HEK293 (cell line): ENCODE results near the gene MPG.

Experiments
- EGR2 ChIP-seq: fragments of 450-650 bp; formaldehyde crosslinking; IDR thresholded peaks from 2 replicates; pipeline ENCODE4 v1.5.1; 2016; ENCODE audit warnings: low read depth, missing biosample characterization, missing genetic modification characterization
- GLI4 ChIP-seq: fragments of 450-650 bp; formaldehyde crosslinking; IDR thresholded peaks from 2 replicates; pipeline ENCODE4 v1.5.1; 2016; ENCODE audit warnings: missing biosample characterization, missing genetic modification characterization
- KLF10 ChIP-seq: fragments of 450-650 bp; IDR thresholded peaks from 2 replicates; pipeline ENCODE4 v1.5.1; 2018; ENCODE audit warnings: missing biosample characterization, mild to moderate bottlenecking, missing genetic modification characterization
- KLF9 ChIP-seq: fragments of 450-650 bp; formaldehyde crosslinking; IDR thresholded peaks from 2 replicates; pipeline ENCODE4 v1.5.1; 2016; ENCODE audit warnings: missing biosample characterization, missing genetic modification characterization, low read depth
- PRDM1 ChIP-seq: fragments of 450-650 bp; formaldehyde crosslinking; IDR thresholded peaks from 2 replicates; pipeline ENCODE4; 2016; ENCODE audit warnings: missing biosample characterization, missing genetic modification characterization
- YY1 ChIP-seq: fragments of 450-650 bp; formaldehyde crosslinking; IDR thresholded peaks from 2 replicates; pipeline ENCODE4 v1.5.1; 2018; ENCODE audit warnings: missing biosample characterization, missing genetic modification characterization
- ZBTB21 ChIP-seq: fragments of 450-650 bp; formaldehyde crosslinking; IDR thresholded peaks from 2 replicates; pipeline ENCODE4 v1.5.1; 2017; ENCODE audit warnings: missing biosample characterization, missing genetic modification characterization
- ZFP3 ChIP-seq: fragments of 450-650 bp; formaldehyde crosslinking; IDR thresholded peaks from 2 replicates; pipeline ENCODE4 v1.5.1; 2016; ENCODE audit warnings: low read depth, missing biosample characterization, missing genetic modification characterization
- ZFP37 ChIP-seq: fragments of 450-650 bp; formaldehyde crosslinking; IDR thresholded peaks from 2 replicates; pipeline ENCODE4 v1.5.1; 2016; ENCODE audit warnings: missing biosample characterization, missing genetic modification characterization
- ZFP41 ChIP-seq: fragments of 450-650 bp; formaldehyde crosslinking; IDR thresholded peaks from 2 replicates; pipeline ENCODE4 v1.5.1; 2016; ENCODE audit warnings: missing biosample characterization, missing genetic modification characterization, borderline replicate concordance
- ZIC2 ChIP-seq: fragments of 450-650 bp; formaldehyde crosslinking; IDR thresholded peaks from 2 replicates; pipeline ENCODE4 v1.5.1; 2016; ENCODE audit warnings: missing biosample characterization, missing genetic modification characterization
- ZNF140 ChIP-seq: fragments of 450-650 bp; formaldehyde crosslinking; IDR thresholded peaks from 2 replicates; pipeline ENCODE4 v1.5.1; 2016; ENCODE audit warnings: missing biosample characterization, missing genetic modification characterization
- ZNF521 ChIP-seq: fragments of 450-650 bp; formaldehyde crosslinking; IDR thresholded peaks from 2 replicates; pipeline ENCODE4 v1.5.1; 2017; ENCODE audit warnings: missing biosample characterization, mild to moderate bottlenecking, missing genetic modification characterization
- ZNF555 ChIP-seq: fragments of 450-650 bp; formaldehyde crosslinking; conservative IDR thresholded peaks from 2 replicates; pipeline ENCODE4 v1.5.1; 2017; ENCODE audit warnings: missing biosample characterization, mild to moderate bottlenecking, missing genetic modification characterization, inconsistent platforms
- ZNF624 ChIP-seq: fragments of 450-650 bp; formaldehyde crosslinking; IDR thresholded peaks from 2 replicates; pipeline ENCODE4 v1.5.1; 2017; ENCODE audit warnings: missing biosample characterization, missing genetic modification characterization
- ZNF677 ChIP-seq: fragments of 450-650 bp; IDR thresholded peaks from 2 replicates; pipeline ENCODE4 v1.5.0; 2018; ENCODE audit warnings: missing biosample characterization, mild to moderate bottlenecking, missing genetic modification characterization, moderate library complexity
- ZNF76 ChIP-seq: fragments of 450-650 bp; formaldehyde crosslinking; IDR thresholded peaks from 2 replicates; pipeline ENCODE4; 2016; ENCODE audit warnings: low read depth, missing biosample characterization, missing genetic modification characterization, borderline replicate concordance
- ZXDB ChIP-seq: fragments of 450-650 bp; formaldehyde crosslinking; IDR thresholded peaks from 2 replicates; pipeline ENCODE4 v1.5.1; 2016; ENCODE audit warnings: missing biosample characterization, missing genetic modification characterization
- TF ChIP-seq, protein P1 (sequence below): fragments of 450-650 bp; formaldehyde crosslinking; IDR thresholded peaks from 2 replicates; pipeline ENCODE4; 2016; ENCODE audit warnings: missing biosample characterization, missing genetic modification characterization
- TF ChIP-seq, protein P2 (sequence below): fragments of 450-650 bp; formaldehyde crosslinking; IDR thresholded peaks from 2 replicates; pipeline ENCODE4 v1.5.1; 2016; ENCODE audit warnings: missing biosample characterization, missing genetic modification characterization
- TF ChIP-seq, protein P3 (sequence below): fragments of 450-650 bp; formaldehyde crosslinking; IDR thresholded peaks from 2 replicates; pipeline ENCODE4 v1.5.1; 2016; ENCODE audit warnings: missing biosample characterization, missing genetic modification characterization
- TF ChIP-seq, protein P4 (sequence below): fragments of 450-650 bp; formaldehyde crosslinking; IDR thresholded peaks from 2 replicates; pipeline ENCODE4 v1.5.1; 2016; ENCODE audit warnings: missing biosample characterization, missing genetic modification characterization
- TF ChIP-seq, protein P5 (sequence below): fragments of 450-650 bp; formaldehyde crosslinking; IDR thresholded peaks from 2 replicates; pipeline ENCODE4 v1.5.1; 2016; ENCODE audit warnings: missing biosample characterization, missing genetic modification characterization
- TF ChIP-seq, protein P6 (sequence below): fragments of 450-650 bp; formaldehyde crosslinking; optimal IDR thresholded peaks from 2 replicates; pipeline ENCODE3; 2016; ENCODE audit warnings: missing biosample characterization, mild to moderate bottlenecking, missing genetic modification characterization

The MPG gene

DNA sequence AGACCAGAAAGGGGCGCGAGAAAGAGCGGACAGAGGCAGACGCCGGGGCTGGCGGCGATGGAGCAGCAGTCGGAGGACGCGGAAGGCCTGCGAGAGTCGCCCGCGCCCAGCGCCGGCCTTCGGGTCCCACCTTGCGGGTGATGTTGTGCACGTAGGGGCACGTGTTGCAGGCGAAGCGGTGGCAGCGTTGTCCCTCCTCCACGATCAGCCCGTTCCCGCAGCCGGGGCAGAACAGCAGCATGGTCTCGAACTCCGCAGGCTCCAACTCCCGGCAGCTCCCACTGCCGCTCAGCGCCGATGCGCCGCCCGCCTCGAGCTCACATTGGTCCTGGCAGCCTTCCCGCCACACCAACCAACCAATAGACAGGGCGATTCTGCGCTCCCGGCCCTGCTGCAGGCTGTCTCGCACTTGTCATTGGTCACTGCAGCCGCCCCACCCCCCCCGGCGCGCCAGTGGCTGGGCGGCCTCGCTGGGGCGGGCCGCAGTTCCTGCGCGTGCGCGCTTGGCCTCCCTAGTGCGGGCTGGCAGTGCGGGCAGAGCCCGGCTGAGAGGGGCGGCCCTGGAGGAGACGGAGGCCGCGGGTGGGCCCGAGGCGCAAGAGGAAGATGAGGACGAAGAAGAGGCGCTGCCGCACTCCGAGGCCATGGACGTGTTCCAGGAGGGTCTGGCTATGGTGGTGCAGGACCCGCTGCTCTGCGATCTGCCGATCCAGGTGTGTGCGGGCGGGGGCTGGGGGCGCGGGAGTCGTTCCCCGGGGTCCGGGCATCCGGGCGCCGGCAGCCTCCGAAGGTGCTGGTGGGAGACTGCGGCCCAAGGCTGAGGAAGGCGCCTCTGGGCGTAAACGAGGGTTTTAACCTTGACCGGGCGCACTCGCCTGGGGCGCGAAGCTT is 24.4 kb upstream of the MPG start, which contains the start of the genes POLR3K and SNRNP25 (continued):
- no peak for TF ChIP-seq ZFP3 (tag by site-specific recombination)
- TF ChIP-seq, protein P1, sequence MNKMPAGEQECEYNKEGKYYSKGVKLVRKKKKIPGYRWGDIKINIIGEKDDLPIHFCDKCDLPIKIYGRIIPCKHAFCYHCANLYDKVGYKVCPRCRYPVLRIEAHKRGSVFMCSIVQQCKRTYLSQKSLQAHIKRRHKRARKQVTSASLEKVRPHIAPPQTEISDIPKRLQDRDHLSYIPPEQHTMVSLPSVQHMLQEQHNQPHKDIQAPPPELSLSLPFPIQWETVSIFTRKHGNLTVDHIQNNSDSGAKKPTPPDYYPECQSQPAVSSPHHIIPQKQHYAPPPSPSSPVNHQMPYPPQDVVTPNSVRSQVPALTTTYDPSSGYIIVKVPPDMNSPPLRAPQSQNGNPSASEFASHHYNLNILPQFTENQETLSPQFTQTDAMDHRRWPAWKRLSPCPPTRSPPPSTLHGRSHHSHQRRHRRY (tag by site-specific recombination), result no peak
- TF ChIP-seq, protein P2, sequence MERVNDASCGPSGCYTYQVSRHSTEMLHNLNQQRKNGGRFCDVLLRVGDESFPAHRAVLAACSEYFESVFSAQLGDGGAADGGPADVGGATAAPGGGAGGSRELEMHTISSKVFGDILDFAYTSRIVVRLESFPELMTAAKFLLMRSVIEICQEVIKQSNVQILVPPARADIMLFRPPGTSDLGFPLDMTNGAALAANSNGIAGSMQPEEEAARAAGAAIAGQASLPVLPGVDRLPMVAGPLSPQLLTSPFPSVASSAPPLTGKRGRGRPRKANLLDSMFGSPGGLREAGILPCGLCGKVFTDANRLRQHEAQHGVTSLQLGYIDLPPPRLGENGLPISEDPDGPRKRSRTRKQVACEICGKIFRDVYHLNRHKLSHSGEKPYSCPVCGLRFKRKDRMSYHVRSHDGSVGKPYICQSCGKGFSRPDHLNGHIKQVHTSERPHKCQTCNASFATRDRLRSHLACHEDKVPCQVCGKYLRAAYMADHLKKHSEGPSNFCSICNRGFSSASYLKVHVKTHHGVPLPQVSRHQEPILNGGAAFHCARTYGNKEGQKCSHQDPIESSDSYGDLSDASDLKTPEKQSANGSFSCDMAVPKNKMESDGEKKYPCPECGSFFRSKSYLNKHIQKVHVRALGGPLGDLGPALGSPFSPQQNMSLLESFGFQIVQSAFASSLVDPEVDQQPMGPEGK (tag by site-specific recombination), result peak; percentile 89
- peak; percentile 37; the same call in 1 of the 2 replicates for TF ChIP-seq ZXDB (tag by site-specific recombination)
- no peak for TF ChIP-seq GLI4 (tag by site-specific recombination)
- TF ChIP-seq KLF9 (tag by site-specific recombination), result peak; percentile 49
- TF ChIP-seq KLF10 (tag by site-specific recombination), result peak; percentile 97
- TF ChIP-seq, protein P3, sequence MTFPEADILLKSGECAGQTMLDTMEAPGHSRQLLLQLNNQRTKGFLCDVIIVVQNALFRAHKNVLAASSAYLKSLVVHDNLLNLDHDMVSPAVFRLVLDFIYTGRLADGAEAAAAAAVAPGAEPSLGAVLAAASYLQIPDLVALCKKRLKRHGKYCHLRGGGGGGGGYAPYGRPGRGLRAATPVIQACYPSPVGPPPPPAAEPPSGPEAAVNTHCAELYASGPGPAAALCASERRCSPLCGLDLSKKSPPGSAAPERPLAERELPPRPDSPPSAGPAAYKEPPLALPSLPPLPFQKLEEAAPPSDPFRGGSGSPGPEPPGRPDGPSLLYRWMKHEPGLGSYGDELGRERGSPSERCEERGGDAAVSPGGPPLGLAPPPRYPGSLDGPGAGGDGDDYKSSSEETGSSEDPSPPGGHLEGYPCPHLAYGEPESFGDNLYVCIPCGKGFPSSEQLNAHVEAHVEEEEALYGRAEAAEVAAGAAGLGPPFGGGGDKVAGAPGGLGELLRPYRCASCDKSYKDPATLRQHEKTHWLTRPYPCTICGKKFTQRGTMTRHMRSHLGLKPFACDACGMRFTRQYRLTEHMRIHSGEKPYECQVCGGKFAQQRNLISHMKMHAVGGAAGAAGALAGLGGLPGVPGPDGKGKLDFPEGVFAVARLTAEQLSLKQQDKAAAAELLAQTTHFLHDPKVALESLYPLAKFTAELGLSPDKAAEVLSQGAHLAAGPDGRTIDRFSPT (tag by site-specific recombination), result peak; percentile 98
- no peak for TF ChIP-seq ZNF555
- TF ChIP-seq ZNF521 (tag by site-specific recombination), result no peak
- TF ChIP-seq ZFP41 (tag by site-specific recombination), result no peak
- TF ChIP-seq, protein P4, sequence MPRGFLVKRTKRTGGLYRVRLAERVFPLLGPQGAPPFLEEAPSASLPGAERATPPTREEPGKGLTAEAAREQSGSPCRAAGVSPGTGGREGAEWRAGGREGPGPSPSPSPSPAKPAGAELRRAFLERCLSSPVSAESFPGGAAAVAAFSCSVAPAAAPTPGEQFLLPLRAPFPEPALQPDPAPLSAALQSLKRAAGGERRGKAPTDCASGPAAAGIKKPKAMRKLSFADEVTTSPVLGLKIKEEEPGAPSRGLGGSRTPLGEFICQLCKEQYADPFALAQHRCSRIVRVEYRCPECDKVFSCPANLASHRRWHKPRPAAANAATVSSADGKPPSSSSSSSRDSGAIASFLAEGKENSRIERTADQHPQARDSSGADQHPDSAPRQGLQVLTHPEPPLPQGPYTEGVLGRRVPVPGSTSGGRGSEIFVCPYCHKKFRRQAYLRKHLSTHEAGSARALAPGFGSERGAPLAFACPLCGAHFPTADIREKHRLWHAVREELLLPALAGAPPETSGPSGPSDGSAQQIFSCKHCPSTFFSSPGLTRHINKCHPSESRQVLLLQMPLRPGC, result peak; percentile 45; the same call in 1 of the 2 replicates
- peak; percentile 10 for TF ChIP-seq ZFP37 (tag by site-specific recombination)
- TF ChIP-seq ZNF677 (tag by site-specific recombination), result no peak
- no peak for TF ChIP-seq PRDM1 (tag by site-specific recombination)
- TF ChIP-seq, protein P5, sequence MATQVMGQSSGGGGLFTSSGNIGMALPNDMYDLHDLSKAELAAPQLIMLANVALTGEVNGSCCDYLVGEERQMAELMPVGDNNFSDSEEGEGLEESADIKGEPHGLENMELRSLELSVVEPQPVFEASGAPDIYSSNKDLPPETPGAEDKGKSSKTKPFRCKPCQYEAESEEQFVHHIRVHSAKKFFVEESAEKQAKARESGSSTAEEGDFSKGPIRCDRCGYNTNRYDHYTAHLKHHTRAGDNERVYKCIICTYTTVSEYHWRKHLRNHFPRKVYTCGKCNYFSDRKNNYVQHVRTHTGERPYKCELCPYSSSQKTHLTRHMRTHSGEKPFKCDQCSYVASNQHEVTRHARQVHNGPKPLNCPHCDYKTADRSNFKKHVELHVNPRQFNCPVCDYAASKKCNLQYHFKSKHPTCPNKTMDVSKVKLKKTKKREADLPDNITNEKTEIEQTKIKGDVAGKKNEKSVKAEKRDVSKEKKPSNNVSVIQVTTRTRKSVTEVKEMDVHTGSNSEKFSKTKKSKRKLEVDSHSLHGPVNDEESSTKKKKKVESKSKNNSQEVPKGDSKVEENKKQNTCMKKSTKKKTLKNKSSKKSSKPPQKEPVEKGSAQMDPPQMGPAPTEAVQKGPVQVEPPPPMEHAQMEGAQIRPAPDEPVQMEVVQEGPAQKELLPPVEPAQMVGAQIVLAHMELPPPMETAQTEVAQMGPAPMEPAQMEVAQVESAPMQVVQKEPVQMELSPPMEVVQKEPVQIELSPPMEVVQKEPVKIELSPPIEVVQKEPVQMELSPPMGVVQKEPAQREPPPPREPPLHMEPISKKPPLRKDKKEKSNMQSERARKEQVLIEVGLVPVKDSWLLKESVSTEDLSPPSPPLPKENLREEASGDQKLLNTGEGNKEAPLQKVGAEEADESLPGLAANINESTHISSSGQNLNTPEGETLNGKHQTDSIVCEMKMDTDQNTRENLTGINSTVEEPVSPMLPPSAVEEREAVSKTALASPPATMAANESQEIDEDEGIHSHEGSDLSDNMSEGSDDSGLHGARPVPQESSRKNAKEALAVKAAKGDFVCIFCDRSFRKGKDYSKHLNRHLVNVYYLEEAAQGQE (tag by site-specific recombination), result peak; percentile 51; the same call in 1 of the 2 replicates
- TF ChIP-seq ZNF76 (tag by site-specific recombination), result peak; percentile 80
- peak; percentile 43; the same call in 1 of the 2 replicates for TF ChIP-seq ZBTB21 (tag by site-specific recombination)
- no peak for TF ChIP-seq ZNF140
- TF ChIP-seq YY1, result peak; percentile 37; the same call in 1 of the 2 replicates
- TF ChIP-seq, protein P6, sequence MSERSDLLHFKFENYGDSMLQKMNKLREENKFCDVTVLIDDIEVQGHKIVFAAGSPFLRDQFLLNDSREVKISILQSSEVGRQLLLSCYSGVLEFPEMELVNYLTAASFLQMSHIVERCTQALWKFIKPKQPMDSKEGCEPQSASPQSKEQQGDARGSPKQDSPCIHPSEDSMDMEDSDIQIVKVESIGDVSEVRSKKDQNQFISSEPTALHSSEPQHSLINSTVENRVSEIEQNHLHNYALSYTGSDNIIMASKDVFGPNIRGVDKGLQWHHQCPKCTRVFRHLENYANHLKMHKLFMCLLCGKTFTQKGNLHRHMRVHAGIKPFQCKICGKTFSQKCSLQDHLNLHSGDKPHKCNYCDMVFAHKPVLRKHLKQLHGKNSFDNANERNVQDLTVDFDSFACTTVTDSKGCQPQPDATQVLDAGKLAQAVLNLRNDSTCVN (tag by site-specific recombination), result peak; percentile 93
- no peak for TF ChIP-seq ZNF624 (tag by site-specific recombination)
- peak; percentile 37; the same call in 1 of the 2 replicates for TF ChIP-seq ZIC2 (tag by site-specific recombination)
- peak; percentile 66 for TF ChIP-seq EGR2 (tag by site-specific recombination)
